ENCODE results near the gene CPLX3. TPM values are rescaled to one million over a fixed set of nuclear protein-coding genes. Genes with fewer than 3 reads are reported as not detected.

The CPLX3 gene
- total and polyA plus RNA-seq, 2 experiments from 2014 or later = not detected

DNA sequence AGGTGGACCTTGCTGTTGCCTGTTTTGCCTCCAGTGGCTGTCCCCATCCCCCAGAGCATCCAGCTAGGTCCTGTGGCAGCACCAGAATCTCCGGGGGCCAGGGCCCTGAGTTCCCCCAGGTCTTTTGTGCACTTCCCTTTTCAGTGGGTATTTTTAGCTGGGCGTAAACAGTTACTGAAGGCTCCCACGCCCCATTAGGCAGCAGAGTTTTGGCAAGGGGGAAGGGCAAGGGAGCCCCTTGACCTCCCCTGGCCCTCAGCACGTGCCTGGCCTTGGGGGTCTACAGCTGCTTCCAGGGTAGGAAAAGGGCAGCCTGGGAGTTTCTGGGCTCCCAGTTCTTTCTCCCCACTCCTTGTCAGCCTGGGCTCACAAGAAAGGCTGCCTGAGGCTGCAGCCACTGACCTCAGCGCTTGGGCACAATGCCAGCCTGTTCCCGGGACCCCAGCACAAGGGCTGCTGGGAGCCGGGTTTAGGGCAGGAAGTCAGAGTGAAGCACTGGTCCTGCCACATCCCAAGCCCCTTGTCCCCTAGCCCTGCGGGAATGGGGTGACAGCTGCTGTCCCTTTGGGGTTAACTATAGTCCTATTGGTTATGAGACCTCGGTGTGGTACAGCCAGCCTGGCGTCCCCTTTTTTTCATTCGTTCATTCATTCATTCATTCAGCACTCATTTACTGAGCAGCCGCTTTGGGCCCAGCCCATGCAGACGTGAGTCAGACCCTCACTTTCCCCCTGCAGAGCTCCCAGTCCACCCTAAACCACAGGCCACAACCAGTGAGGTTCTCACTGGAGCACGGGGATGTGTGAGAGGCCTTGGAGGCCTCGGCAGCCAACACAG lies 36.1 kb upstream of the CPLX3 start:
- Histone ChIP-seq H3K27ac (peak overlapping the region; percentile 69), H3K79me2 (peaks cover 95% of the 10 kb centered on the region), H3K4me3 (no peak overlapping the region), H3K27me3 (no peaks in the 10 kb centered on the region), H3K9me3 (ENCODE audit: low read depth) (no peaks in the 10 kb centered on the region), H3K36me3 (replicated peaks; ENCODE audit: insufficient read depth, low read depth) (no peaks in the 10 kb centered on the region), H3K4me2 (peak overlapping the region; percentile 67), H2AFZ (no peak overlapping the region), H3K4me1 (ENCODE audit: insufficient read depth) (peaks cover 30% of the 10 kb centered on the region), H3K9me2 (replicated peaks; ENCODE audit: insufficient read depth) (no peaks in the 10 kb centered on the region), H4K20me1 (ENCODE audit: insufficient read depth, poor library complexity, severe bottlenecking) (peaks cover 77% of the 10 kb centered on the region)
- WGBS (ENCODE audit: low lambda C conversion rate, missing lambda C conversion rate) = 83% methylated on average over 15 of the region's 15 CpGs
- TF ChIP-seq CTCF (IDR thresholded peaks at IDR 0.05; ENCODE audit: poor library complexity) (no peak), EZH2phosphoT487 (IDR thresholded peaks at IDR 0.05; ENCODE audit: low read depth, severe bottlenecking, unreplicated experiment) (no peak), EZH2 (IDR thresholded peaks at IDR 0.05; ENCODE audit: borderline replicate concordance) (no peak)
- DNase-seq (ENCODE audit: low spot score) = peak; percentile 49

DNA sequence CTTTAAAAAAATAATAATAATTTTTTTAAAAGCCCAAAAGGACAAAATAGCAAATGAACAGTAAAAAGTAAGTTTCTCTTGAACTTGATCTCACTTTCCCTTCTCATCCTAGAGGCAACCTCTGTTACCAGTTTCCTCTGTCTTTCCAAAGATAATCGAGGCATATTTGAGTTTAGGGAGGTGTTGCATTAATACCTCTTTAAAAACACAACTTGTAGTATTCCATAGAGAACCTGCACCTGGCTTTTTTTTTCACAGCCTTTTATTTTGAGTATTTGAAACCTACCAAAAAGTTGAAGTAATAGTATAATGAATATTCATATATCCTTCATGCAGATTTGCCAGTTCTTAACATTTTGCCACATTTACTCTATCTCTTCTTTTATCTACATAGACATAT lies 35.4 kb upstream of the CPLX3 start:
- 85% methylated on average over 1 of the region's 1 CpG for WGBS (ENCODE audit: low lambda C conversion rate, missing lambda C conversion rate)
- no peaks in the 10 kb centered on the region for H3K9me2 ChIP-seq (replicated peaks; ENCODE audit: insufficient read depth)
- no peak overlapping the region for H2AFZ ChIP-seq
- H3K27me3 ChIP-seq = no peaks in the 10 kb centered on the region
- H3K27ac ChIP-seq = no peak overlapping the region
- H3K36me3 ChIP-seq (replicated peaks; ENCODE audit: insufficient read depth, low read depth) = no peaks in the 10 kb centered on the region
- H3K4me2 ChIP-seq = no peak overlapping the region
- peaks cover 94% of the 10 kb centered on the region for H3K79me2 ChIP-seq
- H3K4me1 ChIP-seq (ENCODE audit: insufficient read depth) = peaks cover 30% of the 10 kb centered on the region
- H3K9me3 ChIP-seq (ENCODE audit: low read depth) = no peaks in the 10 kb centered on the region
- peaks cover 74% of the 10 kb centered on the region for H4K20me1 ChIP-seq (ENCODE audit: insufficient read depth, poor library complexity, severe bottlenecking)
- DNase-seq (ENCODE audit: low spot score) = no peak
- H3K4me3 ChIP-seq = no peak overlapping the region
- TF ChIP-seq CTCF (IDR thresholded peaks at IDR 0.05; ENCODE audit: poor library complexity) (no peak), EZH2 (IDR thresholded peaks at IDR 0.05; ENCODE audit: borderline replicate concordance) (no peak), EZH2phosphoT487 (IDR thresholded peaks at IDR 0.05; ENCODE audit: low read depth, severe bottlenecking, unreplicated experiment) (no peak)

GRCh38 chr15:74791667-74792066 lies 34.8 kb upstream of the CPLX3 start:
- no peak overlapping the region for H3K27ac ChIP-seq

More at GRCh38 chr15:74791667-74792066, 34.8 kb upstream of the CPLX3 start:
- no peak overlapping the region for H3K4me3 ChIP-seq
- H3K36me3 ChIP-seq (replicated peaks; ENCODE audit: insufficient read depth, low read depth) = no peaks in the 10 kb centered on the region
- no peaks in the 10 kb centered on the region for H3K9me2 ChIP-seq (replicated peaks; ENCODE audit: insufficient read depth)
- H3K79me2 ChIP-seq = peaks cover 93% of the 10 kb centered on the region
- no peaks in the 10 kb centered on the region for H3K9me3 ChIP-seq (ENCODE audit: low read depth)
- WGBS (ENCODE audit: low lambda C conversion rate, missing lambda C conversion rate) = 87% methylated on average over 7 of the region's 7 CpGs
- DNase-seq (ENCODE audit: low spot score) = no peak
- H3K4me2 ChIP-seq = no peak overlapping the region
- no peaks in the 10 kb centered on the region for H3K27me3 ChIP-seq
- TF ChIP-seq EZH2phosphoT487 (IDR thresholded peaks at IDR 0.05; ENCODE audit: low read depth, severe bottlenecking, unreplicated experiment) (no peak), CTCF (IDR thresholded peaks at IDR 0.05; ENCODE audit: poor library complexity) (no peak), EZH2 (IDR thresholded peaks at IDR 0.05; ENCODE audit: borderline replicate concordance) (no peak)
- H3K4me1 ChIP-seq (ENCODE audit: insufficient read depth) = peaks cover 30% of the 10 kb centered on the region
- no peak overlapping the region for H2AFZ ChIP-seq
- H4K20me1 ChIP-seq (ENCODE audit: insufficient read depth, poor library complexity, severe bottlenecking) = peaks cover 72% of the 10 kb centered on the region
